GM11168 (cell line): Measurements from ENCODE around the gene COL6A5.
"Not testable (repeated sequence)": the region's sequence is repeated elsewhere in the genome, so short reads cannot be mapped to it uniquely, and the experiment has no call there.

Experiments used
- in situ Hi-C: fragments of 300-500 bp; cut with MboI; formaldehyde crosslinking; loops from one replicate; pipeline ENCODE4 v1.12.0; 2022; ENCODE audit warnings: low sequenced_read_pairs; ENCODE audit not compliant: unreplicated experiment

Gene COL6A5

DNA sequence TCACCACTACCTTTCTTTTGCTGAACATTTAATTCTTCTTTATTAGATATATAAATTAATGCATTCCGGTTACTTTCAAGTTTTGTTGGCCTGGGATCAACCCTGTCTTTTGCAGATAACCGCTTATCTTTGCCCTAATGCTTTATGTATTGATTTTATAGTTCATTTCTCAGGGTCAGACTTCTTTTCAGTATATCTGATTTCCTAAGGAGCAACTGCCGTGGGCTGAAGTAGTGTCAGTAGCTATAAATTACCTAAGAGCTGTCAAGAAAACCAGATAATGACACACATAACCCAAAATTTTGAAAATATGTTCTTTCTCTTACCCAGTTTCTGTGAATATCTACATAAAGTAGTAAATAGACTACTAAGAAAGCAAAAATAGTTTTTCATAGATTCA, 38.0 kb downstream of the COL6A5 start:
- in situ Hi-C loops = no loop called here

DNA sequence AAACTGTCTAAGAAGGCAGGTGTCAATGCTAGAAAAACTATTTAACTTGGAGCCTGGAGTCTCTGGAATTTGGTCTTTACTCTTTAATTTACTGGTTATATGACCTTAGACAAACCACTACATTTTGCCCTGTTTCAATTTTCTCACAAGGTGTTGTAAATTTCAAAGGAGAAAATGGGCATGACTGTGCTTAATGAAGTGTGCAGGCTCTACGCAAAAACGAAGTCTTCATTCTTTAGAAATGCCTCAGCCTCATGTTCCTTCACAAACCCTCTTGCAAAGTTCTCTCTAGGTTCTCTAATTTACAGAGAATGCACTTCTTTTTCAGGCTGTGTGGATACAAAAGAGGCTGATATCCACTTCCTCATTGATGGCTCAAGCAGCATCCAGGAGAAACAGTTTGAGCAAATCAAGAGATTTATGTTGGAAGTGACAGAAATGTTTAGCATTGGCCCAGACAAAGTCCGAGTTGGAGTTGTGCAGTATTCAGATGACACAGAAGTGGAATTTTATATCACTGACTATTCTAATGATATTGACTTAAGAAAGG, 39.1 kb downstream of the COL6A5 start:
- in situ Hi-C loops = no loop called here

DNA sequence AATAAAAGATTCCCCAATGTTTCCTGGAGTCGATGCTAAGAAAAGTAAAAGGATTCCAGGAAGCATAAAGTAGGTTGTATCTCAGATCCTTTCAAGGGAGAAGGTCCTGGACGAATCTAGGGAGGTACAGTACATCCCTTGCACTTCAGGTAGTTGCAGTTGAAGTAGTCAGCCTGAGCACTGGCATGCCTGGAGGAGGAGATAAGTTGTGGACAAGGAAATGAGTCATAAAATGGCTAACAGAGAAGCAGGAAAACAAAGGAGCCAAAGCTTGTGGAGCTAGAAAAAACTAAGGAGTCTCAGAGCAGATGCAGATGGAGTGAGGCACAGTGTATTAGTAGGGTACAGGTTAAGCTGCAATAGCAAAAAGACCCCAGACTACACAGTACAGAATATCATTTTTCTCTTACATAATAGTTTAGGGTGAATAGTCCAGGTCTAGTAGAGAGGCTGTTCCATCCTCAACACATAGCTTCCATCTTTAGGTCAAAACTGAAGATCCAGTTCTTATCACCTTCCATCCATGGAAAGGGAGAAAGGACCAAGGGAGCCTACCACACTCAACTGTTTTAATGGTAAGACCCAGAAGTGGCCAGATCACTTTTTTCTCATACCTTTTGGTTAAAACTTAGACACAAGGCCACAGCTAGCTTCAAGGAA, 41.3 kb downstream of the COL6A5 start:
- in situ Hi-C loops = no loop called here

DNA sequence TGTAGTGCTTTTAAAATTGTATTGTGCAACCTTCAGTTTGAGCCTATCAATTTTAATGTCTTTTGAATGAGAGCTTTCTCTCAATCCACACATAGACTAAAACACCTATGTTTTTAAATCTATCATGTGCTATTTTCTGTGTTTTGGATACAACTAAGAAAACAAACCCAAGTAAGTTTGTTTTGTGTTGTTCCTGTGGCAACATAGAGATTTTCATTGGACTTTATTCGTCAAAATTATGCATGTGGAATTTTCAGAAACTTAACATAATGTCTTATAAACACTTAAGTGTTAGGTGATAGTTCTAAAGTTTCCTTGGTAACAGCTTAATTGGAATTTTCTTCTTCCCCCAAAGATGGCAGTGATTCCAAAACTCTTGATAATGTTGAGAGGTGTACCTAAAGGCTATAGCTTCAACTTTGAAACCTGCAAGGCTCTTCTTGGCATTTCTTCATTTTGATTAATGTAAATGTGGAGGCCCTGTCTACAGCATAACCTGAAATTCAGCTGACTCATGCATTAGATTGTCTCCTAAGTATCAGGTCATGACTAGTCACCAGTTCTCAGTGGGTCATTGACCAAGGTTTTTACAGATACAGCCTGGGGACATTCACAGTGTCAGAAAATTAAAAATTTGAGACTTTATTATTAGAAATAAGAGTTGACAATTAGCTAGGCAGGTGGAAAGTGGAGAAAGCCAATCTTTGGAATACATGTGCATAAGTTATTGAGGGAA, 44.4 kb downstream of the COL6A5 start:
- in situ Hi-C loops = no loop called here

DNA sequence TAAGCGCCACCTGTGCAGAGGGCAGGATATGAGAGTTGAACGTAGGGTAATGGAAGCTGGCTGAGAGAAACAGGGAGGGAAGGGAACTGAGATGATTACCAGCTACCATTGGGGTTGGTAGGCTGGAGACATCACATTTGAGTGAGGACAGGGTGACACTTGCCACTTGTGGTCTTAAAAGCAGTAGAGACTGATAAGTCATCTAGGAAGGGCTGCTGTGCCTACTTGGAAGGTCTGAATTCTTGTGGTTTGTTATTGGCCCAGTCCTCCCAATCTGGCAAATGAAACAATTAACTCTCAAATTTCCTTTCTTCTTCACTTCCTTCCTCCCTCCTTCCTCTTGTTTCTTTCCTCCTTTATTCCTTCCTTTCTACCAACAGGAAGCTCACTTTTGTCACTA, 46.8 kb downstream of the COL6A5 start:
- in situ Hi-C loops = no loop called here

DNA sequence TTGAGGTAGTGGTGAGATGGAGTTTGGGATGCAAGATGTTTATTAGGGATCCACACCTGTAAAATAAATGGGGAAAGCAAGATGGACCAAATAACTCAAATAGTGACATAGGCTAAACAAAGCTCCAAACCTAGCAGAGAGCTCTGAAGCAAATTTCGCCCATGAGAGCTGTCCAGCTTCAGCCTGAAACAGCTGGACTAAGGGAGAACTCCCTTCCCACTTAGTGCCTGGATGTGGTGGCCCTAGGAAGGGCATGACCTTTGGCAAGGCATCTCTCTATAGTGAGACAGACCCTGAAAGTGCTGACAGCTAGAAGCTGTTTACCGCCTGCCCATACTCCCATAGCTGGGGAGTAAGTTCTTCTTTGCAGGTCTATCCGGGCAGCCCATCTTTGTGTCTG, 48.1 kb downstream of the COL6A5 start:
- in situ Hi-C loops = no loop called here

DNA sequence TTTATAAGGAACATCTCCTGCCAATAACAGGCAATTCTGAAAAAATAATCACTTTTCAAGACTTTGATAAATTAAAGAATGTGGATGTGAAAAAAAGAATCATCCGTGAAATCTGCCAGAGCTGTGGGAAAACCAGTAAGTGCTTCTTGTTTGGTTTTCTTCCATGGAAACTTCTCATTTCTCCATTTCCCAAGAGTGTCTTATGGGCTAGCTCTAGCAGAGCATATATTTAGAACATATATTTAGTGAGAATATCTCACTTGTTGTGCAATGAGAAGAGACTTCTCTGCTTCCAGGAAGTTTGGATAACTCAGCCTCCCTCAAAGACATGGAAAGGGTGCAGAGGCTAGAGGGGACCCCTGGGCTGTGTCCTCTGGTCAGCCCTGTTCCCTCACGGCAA, 49.9 kb downstream of the COL6A5 start:
- in situ Hi-C loops = no loop called here

DNA sequence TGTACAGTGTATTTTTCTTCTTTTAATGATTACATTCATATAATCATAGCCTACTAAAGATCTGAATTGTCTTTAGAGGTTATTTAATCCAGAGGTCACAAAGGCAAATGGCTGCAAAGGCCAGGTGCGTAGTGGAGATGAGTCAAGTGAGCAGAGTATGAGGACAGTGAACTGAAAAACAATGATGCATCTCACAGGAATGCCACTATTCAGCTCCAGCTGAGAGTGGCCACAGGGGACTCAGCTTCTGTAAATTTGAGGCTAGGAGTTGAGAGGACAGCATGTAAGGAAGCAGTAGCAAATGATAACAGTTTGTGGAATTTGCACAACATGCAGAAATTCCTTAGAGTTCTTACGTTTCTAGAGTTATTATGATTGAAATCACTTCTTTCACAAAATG, 50.4 kb downstream of the COL6A5 start:
- in situ Hi-C loops = no loop called here

DNA sequence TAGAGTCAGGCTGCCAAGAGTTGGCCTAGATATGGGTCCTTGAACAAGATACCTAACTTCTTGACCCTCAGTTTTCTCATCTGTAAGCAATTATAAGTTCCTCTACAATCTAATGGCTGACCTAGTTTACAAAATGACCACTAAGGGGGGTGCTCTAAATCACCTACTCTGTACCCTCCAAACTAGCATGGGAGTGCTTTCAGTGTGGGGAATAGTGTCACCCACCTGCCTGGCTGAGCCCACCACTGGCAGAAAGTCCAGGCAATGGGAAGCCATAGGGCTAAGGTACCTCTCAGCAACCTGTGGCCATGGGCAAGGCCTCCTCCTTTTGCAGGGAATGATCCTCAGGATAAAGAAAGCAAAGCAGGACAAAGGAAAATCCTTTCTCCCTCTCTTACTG, 58.9 kb downstream of the COL6A5 start:
- in situ Hi-C loops = no loop called here

DNA sequence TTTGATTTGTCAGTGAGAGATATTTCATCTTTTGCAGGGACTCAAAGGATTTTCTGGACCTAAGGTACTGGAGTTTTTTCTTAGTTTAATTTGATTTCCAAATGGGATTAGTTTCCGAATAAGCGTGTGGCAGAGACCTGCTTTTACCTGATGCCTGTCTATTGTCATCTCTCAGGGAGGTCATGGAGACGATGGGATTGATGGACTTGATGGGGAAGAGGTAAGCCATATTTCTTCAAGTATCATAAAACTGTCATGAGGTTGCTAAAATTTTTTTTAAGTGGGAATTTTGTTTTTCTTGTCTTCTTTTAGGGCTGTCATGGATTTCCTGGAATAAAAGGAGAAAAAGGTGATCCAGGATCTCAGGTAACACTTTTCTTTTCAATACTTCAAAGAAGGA, 60.5 kb downstream of the COL6A5 start:
- in situ Hi-C loops = no loop called here

DNA sequence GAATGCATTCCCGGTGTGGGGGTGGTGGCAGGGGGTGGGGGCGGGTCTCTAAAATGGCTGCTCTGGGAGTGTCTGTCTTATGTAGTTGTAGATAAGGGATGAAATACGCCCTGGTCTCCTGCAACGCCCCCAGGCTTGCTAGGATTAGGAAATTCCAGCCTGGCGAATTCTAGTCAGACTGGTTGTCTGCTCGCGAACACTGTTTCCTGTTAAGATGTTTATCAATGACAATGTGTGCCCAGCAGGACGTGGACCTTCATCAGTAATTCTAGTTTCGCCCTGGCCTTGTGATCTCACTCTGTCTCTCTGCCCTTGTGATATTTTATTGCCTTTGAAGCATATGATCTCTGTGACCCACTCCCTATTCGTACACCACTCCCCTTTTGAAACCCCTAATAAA, 62.8 kb downstream of the COL6A5 start:
- in situ Hi-C loops = not testable (repeated sequence)

DNA sequence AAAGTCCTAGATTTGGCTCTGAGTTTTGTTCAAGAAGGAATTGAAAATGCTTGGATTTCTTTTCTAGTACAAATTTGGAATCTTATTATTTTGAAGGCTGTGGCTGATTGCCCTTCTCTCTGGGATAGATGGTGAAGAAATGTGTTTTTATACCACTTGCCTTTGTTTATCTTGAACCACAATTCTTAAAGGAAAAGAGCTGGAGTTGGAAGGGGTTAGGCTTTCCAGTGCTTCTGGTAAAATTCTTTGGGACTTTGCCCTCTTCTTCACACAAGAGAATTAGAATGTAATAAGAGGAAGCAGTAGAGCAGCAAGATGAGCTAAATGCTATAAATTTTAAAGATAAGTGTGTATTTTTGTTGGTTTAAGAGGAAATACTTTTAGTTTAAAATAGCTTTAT, 65.8 kb downstream of the COL6A5 start:
- in situ Hi-C loops = no loop called here

DNA sequence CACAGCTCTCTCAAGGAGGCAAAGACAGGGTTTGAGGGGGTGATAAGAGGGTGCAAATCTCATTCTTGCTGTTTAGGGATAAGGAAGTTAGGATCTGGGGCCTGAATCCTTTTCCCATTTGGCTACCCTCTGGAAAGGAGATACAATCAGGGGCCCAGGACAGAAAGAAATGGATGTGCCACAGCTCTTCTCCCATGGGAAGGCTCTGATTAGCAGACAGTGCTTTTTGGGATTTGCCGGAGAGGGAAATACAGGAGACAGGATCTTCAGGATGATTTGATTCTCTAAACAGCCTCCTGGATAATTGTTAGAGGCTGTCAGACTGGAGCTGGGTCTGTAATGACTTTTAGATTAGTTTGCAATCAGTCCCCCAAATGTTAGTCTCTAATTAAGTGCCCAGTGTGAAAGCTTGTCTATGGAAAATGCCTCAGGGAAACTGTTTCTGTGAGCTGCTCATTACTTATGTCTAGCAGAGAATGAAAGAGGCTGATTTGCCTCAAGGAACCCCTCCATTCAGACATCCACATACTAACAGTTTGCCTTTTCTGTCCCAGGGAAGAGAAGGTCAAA, 67.6 kb downstream of the COL6A5 start:
- in situ Hi-C loops = no loop called here

DNA sequence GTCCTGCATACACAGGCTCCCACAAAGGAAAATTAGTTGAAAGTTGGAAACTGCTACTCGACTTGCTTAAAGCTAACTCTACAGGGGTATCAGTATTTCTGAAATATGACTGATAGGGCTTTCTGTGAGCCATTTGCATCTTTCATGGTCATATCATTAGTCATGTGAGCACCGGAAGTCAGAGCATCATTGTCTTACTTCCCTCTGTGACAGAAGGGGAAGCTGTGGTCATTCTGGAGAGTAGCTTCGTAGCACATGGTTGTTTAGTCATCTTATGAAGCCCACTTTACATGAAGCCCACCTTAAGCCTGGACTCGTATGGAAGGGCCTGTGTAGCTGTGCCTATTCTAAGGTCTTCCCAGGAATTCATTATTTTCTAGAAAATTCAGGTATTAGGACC, 69.0 kb downstream of the COL6A5 start:
- in situ Hi-C loops = no loop called here

DNA sequence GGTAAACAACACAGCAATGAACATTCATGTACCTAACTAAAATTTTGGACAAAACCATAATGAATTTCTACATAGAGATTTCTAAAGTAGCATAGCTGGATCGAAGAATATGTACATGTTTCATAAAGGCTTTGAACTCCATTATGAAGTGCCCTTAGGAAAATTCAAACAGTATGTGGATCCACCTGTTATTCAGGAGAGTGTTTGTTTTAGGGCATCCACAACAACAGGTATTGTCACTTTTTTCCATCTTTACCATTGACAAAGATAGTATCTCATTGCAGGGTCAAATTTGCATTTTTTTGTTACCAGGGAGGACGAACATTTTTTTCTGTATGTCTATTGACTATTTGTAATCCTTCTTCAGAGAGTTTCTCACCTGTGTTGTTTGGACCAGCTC, 75.0 kb downstream of the COL6A5 start:
- in situ Hi-C loops = no loop called here

DNA sequence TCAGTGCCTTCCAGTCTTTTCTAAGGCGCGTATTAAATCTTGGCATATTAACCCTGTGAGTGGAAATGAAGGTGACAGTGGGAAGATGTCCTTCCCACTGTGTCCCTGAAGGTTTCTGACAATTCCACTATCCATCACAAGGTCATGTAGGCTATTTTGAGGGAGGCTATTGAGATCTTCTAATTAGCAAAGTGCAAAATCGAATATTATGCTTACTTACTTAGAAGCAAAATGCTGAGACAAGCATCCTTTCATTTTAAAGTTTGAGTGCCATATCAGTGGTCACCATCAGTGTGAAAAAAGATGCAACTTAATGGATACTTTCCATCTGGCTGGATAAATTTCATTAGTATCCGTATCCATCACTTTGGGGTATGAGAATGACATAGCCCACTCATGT, 77.6 kb downstream of the COL6A5 start:
- in situ Hi-C loops = no loop called here

DNA sequence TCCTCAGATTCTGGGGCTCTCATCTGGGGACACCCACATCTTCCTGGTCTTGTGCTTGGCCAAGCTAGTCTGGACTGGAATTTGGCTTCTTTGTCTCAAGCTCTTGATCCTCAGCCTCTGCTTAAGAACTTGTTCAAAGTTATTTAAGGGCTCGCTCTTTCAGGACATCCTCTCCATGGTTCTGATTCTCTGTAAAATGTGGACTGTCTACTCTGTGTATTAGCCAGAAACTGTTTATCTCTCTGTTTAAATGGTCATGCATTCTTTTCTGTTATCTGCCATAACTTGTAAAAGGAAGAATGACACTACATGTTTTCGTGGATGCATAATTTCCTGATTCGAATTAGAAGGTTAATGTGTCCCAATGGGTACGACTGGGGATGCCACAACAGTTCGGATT, 79.4 kb downstream of the COL6A5 start:
- in situ Hi-C loops = no loop called here

DNA sequence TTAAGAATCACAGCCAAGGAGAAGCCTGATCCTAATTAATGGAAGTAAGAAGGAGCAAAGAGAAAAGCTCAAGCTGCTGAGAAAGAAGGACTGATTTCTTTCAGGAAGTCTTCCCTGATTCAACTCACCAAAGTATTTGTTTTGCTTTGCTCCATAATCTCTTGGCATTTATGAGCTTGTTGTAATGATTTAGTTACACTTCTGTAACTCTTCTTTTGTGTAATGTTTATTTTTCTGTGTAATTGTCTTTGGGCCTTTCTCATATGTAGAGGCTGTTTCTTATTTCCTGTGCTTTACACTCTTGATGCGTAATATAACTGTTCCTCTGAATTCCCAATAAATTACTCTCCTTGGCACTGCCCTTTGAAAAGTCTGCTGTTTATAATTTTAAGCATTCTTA, 80.0 kb downstream of the COL6A5 start:
- in situ Hi-C loops = no loop called here

DNA sequence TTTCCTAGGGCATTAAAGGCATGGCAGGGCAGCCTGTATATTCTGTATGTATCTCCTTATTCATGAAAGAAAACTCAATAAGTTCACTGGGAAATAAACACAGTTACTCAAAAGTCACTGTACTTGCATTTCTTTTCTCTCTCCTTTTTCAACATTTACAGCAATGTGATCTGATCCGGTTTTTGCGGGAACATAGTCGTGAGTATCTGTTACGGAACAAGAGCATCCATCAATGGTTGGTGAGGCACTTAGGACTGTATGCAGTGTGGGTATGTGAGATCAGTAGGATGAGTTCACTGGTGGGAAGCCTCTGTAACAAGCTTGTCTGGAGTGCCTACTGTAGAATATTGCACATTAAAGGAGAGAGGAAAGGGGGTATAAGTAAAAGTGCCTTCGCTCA, 80.7 kb downstream of the COL6A5 start:
- in situ Hi-C loops = no loop called here

DNA sequence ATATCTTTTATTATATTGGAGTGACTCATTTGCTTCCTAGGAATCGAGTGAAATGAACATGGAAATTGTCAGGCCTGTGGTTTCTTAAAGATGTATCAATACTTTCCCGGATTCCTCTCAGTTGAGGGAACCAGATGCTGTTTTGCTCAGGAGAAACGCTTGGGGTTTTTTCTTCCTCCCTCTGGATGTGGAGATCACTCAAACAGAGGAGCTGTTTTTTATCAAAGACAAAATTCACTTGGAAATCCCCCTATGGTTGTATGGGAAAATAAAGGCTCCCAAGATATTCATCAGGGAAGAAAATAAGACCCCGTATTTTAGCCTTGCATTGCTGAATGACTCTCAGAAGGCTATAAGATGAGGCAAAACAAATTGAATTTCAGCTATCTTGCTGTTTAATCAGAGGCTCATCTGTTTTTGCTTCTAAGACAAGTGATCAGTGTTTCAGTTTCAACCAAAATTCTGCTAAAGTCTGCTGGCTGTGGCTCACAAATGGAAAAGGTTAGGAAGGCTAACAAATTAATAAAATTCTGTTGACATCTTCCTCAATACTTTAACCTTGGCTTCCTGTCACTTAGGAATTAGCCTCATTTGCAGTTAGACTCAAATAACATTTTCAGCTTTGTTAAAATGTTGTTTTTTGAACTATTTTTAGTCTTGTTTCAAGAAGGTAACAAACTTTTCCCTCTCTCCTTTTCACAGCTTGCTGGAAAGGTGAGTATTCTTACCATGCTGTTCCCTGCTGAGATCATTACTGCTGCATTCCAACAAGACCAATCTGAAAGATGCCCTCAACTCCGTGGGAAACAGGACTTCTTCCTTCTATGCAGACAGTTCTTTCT, 83.6 kb downstream of the COL6A5 start:
- in situ Hi-C loops = no loop called here

DNA sequence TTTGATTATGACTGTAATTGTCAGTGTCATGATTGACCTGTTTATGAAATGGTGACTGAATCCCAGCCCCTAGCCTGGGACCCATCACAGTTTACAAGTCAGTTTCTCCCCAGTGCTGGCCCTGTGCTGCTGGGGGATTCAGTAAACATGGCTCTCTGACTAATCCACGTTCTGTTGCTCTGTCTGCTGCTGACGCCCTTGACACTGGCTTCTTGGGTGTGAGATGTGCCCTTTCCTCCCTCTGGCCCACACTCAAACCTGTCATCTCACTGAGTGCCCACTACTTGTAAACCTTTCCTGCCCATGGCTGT, 84.2 kb downstream of the COL6A5 start:
- in situ Hi-C loops = no loop called here
